ENCODE measurements around the gene GGTA1.

The GGTA1 gene

GRCh38 chr9:121478816-121479676 lies 20.6 kb downstream of the GGTA1 start:
- H3K4me3 ChIP-seq (ENCODE audit: low read depth, low read length), result no peak overlapping the region
- TF ChIP-seq, protein P1, sequence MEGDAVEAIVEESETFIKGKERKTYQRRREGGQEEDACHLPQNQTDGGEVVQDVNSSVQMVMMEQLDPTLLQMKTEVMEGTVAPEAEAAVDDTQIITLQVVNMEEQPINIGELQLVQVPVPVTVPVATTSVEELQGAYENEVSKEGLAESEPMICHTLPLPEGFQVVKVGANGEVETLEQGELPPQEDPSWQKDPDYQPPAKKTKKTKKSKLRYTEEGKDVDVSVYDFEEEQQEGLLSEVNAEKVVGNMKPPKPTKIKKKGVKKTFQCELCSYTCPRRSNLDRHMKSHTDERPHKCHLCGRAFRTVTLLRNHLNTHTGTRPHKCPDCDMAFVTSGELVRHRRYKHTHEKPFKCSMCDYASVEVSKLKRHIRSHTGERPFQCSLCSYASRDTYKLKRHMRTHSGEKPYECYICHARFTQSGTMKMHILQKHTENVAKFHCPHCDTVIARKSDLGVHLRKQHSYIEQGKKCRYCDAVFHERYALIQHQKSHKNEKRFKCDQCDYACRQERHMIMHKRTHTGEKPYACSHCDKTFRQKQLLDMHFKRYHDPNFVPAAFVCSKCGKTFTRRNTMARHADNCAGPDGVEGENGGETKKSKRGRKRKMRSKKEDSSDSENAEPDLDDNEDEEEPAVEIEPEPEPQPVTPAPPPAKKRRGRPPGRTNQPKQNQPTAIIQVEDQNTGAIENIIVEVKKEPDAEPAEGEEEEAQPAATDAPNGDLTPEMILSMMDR (IDR thresholded peaks at IDR 0.05; ENCODE audit: low read depth, low read length, missing control alignments), result no peak
- no peak for DNase-seq (ENCODE audit: low read depth)

- no peak for DNase-seq (ENCODE audit: low read depth)
- TF ChIP-seq, protein P1 (IDR thresholded peaks at IDR 0.05; ENCODE audit: low read depth, low read length, missing control alignments), result no peak
- H3K4me3 ChIP-seq (ENCODE audit: low read depth, low read length), result no peak overlapping the region
Observed at GRCh38 chr9:121476156-121476555, 23.5 kb downstream of the GGTA1 start.

DNA sequence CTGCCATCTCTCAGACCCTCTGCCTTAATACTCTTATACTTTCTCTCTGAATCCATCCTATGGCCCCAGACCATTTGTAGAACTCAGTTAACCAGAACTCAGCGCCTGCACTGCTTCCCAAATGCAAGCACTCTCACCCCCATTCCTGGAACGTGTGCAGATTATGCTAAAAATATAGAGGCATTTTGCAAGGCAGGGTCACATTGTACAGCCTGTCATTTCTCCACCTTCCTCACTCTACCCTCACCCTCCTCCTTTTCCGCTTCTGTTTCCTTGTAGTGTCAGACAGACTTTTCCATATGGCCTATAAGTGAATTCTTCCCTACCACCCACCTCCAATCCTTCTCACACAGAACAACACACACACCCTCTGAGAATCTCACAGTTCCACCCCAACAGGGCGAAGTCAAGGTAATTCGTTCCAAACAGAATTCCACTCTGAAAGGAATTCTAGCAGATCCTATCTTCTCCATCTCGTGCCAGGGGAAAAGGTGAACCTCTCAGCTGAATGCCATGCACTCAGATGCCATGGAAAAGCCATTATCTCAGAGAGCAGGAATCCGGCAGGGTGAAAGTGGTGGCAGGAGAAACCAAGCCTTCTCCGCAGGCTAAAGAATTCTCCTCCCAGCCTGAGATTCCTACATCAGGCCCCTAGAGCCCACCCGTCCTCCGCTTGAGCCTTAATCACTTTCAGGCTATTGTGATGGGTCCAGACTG lies 25.3 kb downstream of the GGTA1 start:
- DNase-seq (ENCODE audit: low read depth), result no peak
- no peak overlapping the region for H3K4me3 ChIP-seq (ENCODE audit: low read depth, low read length)
- TF ChIP-seq, protein P1 (IDR thresholded peaks at IDR 0.05; ENCODE audit: low read depth, low read length, missing control alignments), result no peak

DNA sequence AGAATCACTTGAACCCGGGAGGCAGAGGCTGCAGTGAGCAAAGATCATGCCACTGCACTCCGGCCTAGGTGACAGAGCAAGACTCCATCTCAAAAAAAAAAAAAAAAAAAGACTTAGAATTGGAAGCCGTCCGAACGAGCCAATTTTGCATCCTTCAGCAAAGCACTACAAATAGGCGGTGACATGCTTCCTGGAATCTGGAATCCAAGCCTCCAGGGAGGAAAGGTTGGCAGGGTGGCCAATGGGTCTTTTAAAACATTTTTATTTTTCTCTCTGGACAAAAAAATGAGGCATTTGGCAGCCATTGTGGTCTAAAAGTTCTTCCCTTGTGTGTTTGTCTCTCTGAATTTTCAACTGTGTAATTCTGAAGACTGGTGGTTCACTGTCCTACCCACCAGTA lies 26.4 kb downstream of the GGTA1 start:
- no peak overlapping the region for H3K4me3 ChIP-seq (ENCODE audit: low read depth, low read length)
- no peak for DNase-seq (ENCODE audit: low read depth)
- TF ChIP-seq, protein P1 (IDR thresholded peaks at IDR 0.05; ENCODE audit: low read depth, low read length, missing control alignments), result no peak

DNA sequence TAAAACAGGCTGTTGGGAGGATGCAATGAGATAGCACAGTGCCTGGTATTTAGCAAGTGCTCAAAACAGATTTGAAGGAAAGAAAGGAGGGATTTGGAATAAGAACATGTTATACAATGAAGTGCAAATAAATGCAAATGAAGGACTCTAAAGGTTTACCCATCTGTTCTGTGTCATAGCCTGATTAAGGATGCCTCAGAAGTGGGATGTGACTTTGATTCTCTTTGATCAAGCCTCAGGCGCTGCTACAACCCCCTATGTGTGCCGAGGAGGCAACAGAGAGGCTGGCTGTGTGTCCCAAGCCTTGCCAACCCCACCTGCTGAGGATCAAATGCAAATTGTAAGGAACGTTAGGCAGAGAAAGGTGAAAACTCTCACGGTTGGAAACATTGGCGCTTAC lies 27.2 kb downstream of the GGTA1 start:
- no peak overlapping the region for H3K4me3 ChIP-seq (ENCODE audit: low read depth, low read length)
- TF ChIP-seq, protein P1 (IDR thresholded peaks at IDR 0.05; ENCODE audit: low read depth, low read length, missing control alignments), result no peak
- DNase-seq (ENCODE audit: low read depth), result no peak

- no peak for DNase-seq (ENCODE audit: low read depth)
- TF ChIP-seq, protein P1 (IDR thresholded peaks at IDR 0.05; ENCODE audit: low read depth, low read length, missing control alignments), result no peak
- H3K4me3 ChIP-seq (ENCODE audit: low read depth, low read length), result no peak overlapping the region
Observed at GRCh38 chr9:121466142-121466541, 33.5 kb downstream of the GGTA1 start.

Data from GM12864 (cell line).